ENCODE measurements around the gene C16orf86. TPM values are rescaled to one million over a fixed set of nuclear protein-coding genes. Genes with fewer than 3 reads are reported as not detected.

The C16orf86 gene
- polyA plus RNA-seq, 2 of the 4 experiments (the other 2 are of a cell fraction) = 0.06 TPM; not detected in 1

DNA sequence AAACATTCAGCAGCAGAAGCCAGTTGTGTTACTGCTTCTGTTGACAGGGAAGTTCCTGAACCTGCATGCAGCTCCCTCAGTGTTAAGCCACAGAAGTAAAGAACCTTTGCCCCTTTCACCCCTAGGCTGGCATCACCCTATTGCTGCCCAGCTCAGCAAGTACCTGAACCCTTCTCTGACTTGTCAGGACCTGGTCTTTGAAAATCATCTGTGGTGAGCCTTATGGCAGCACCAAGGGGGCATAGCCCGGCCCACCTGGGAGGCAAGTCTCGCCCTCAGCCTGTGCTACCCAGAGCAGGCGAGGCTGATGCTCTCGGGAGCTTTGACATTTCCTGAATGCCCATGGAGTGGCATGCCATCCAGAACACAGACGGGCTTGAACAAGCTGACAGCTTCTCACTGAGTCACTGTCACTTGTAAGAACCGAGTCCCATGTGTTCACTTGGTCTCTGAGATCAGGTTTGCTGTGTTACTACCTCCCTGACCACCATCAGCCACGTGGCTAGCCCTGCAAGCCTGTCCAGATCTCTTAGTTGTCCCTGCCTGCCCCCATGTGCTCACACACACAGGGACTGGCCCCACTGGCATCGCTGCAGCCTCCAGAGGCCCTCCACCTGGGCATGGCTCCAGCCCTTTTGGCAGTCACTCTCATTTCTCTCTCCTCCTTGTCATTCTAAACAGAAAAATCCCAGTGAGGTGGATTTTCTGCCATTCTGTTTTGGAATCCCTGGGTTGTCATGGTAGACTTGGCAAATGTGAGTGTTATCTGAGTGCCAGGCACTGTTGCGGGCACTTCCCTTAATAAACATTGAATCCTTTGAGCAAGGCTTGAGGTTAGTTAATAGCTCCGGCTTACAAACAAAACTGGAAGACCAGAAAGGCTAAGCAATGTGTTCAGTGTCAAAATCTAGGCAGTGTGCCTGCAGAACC, 24.6 kb upstream of the C16orf86 start:
- H3K4me2 ChIP-seq = no peak overlapping the region
- no peak for FAIRE-seq
- no peak overlapping the region for H3K27ac ChIP-seq
- H3K9me3 ChIP-seq = no peaks in the 10 kb centered on the region
- ATAC-seq = peak; percentile 20 to 22; a peak in 2 of 6 replicates
- H3K4me1 ChIP-seq = 0 out of 3 replicates have a peak, but pooled peaks cover 3% of the 10 kb centered on the region
- WGBS (ENCODE audit: missing lambda C conversion rate) = 54% methylated on average over 10 of the region's 10 CpGs
- TF ChIP-seq ZC3H11A (IDR thresholded peaks at IDR 0.05) = no peak
- TF ChIP-seq, protein P1, sequence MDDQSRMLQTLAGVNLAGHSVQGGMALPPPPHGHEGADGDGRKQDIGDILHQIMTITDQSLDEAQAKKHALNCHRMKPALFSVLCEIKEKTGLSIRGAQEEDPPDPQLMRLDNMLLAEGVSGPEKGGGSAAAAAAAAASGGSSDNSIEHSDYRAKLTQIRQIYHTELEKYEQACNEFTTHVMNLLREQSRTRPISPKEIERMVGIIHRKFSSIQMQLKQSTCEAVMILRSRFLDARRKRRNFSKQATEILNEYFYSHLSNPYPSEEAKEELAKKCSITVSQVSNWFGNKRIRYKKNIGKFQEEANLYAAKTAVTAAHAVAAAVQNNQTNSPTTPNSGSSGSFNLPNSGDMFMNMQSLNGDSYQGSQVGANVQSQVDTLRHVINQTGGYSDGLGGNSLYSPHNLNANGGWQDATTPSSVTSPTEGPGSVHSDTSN (IDR thresholded peaks at IDR 0.05) = no peak
- TF ChIP-seq, protein P2, sequence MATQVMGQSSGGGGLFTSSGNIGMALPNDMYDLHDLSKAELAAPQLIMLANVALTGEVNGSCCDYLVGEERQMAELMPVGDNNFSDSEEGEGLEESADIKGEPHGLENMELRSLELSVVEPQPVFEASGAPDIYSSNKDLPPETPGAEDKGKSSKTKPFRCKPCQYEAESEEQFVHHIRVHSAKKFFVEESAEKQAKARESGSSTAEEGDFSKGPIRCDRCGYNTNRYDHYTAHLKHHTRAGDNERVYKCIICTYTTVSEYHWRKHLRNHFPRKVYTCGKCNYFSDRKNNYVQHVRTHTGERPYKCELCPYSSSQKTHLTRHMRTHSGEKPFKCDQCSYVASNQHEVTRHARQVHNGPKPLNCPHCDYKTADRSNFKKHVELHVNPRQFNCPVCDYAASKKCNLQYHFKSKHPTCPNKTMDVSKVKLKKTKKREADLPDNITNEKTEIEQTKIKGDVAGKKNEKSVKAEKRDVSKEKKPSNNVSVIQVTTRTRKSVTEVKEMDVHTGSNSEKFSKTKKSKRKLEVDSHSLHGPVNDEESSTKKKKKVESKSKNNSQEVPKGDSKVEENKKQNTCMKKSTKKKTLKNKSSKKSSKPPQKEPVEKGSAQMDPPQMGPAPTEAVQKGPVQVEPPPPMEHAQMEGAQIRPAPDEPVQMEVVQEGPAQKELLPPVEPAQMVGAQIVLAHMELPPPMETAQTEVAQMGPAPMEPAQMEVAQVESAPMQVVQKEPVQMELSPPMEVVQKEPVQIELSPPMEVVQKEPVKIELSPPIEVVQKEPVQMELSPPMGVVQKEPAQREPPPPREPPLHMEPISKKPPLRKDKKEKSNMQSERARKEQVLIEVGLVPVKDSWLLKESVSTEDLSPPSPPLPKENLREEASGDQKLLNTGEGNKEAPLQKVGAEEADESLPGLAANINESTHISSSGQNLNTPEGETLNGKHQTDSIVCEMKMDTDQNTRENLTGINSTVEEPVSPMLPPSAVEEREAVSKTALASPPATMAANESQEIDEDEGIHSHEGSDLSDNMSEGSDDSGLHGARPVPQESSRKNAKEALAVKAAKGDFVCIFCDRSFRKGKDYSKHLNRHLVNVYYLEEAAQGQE (IDR thresholded peaks at IDR 0.05) = no peak
- DNase-seq (ENCODE audit: low read depth in 1 of 2, low spot score in 1 of 2) = no peak
- ChIA-PET CTCF (interaction anchor here (0.6 to 17.9 kb wide), 11 partner anchors 9 to 560 kb away, joined by 3 to 205 read pairs (median 4); partner anchors contain the start of gene CTCF), POLR2A (interaction anchor here (0.5 kb wide), 1 partner anchor 87 kb away, joined by 3 read pairs; no protein-coding TSS in a partner anchor)
- no peak overlapping the region for H3K4me3 ChIP-seq

DNA sequence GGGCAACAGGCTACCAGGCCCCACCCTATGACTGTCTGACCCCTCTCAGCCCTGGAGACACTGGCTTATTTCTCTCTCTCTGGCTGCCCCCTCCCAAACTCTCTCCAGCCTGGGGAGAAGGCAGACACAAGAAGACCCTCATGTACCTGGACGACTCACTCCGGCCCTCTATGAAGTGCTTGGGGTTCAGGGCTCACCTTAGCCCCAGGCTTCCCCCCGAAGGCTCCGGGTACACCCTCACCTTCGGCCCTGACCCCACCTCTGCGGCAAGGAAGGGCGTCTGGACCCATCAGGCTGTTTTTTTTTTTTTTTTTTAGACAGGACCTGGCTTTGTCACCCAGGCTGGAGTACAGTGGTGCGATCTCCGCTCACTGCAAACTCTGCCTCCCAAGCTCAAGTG, 22.6 kb upstream of the C16orf86 start:
- TF ChIP-seq, protein P3, sequence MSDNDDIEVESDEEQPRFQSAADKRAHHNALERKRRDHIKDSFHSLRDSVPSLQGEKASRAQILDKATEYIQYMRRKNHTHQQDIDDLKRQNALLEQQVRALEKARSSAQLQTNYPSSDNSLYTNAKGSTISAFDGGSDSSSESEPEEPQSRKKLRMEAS (IDR thresholded peaks at IDR 0.05) = no peak
- no peak for TF ChIP-seq SMC3 (IDR thresholded peaks at IDR 0.05)
- TF ChIP-seq MYC (IDR thresholded peaks at IDR 0.05; ENCODE audit: borderline replicate concordance, low read length) = no peak
- no peak for TF ChIP-seq ZSCAN20 (CRISPR knock-in tag; IDR thresholded peaks at IDR 0.05)
- TF ChIP-seq, protein P4, sequence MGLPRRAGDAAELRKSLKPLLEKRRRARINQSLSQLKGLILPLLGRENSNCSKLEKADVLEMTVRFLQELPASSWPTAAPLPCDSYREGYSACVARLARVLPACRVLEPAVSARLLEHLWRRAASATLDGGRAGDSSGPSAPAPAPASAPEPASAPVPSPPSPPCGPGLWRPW (IDR thresholded peaks at IDR 0.05) = no peak
- TF ChIP-seq ZNF302 (CRISPR knock-in tag; IDR thresholded peaks at IDR 0.05) = no peak
- no peak for TF ChIP-seq EP300 (IDR thresholded peaks at IDR 0.05)
- TF ChIP-seq, protein P5, sequence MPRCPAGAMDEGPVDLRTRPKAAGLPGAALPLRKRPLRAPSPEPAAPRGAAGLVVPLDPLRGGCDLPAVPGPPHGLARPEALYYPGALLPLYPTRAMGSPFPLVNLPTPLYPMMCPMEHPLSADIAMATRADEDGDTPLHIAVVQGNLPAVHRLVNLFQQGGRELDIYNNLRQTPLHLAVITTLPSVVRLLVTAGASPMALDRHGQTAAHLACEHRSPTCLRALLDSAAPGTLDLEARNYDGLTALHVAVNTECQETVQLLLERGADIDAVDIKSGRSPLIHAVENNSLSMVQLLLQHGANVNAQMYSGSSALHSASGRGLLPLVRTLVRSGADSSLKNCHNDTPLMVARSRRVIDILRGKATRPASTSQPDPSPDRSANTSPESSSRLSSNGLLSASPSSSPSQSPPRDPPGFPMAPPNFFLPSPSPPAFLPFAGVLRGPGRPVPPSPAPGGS (IDR thresholded peaks at IDR 0.05) = no peak
- no peak overlapping the region; the same call in 2 of the 3 replicates for H3K4me2 ChIP-seq
- H3K4me1 ChIP-seq = 0 out of 3 replicates have a peak, but pooled peaks cover 3% of the 10 kb centered on the region
- no peak overlapping the region for H3K27ac ChIP-seq
- H3K4me3 ChIP-seq = no peak overlapping the region
- 90% methylated on average over 9 of the region's 9 CpGs for WGBS (ENCODE audit: missing lambda C conversion rate)
- ChIA-PET CTCF (interaction anchor here (0.6 to 17.9 kb wide), 41 partner anchors 10 to 198 kb away, joined by 3 to 205 read pairs (median 5); partner anchors contain the start of genes ACD, CTCF and PARD6A), POLR2A (interaction anchor here (0.8 kb wide), 1 partner anchor 16 kb away, joined by 3 read pairs; the partner anchor contains the start of gene ACD)
- no peak for FAIRE-seq
- ATAC-seq = no peak
- H3K9me3 ChIP-seq = no peaks in the 10 kb centered on the region
- DNase-seq (ENCODE audit: low read depth in 1 of 2, low spot score in 1 of 2) = no peak

Measured in A549 (cell line).